ENCODE measurements around the gene RANBP1. TPM values are rescaled to one million over a fixed set of nuclear protein-coding genes. Genes with fewer than 3 reads are reported as not detected.

RANBP1 gene
- total and polyA plus RNA-seq, 2 of the 13 experiments (the other 11 are each of a cell fraction or from before 2014, with no cell fraction given) = 181 to 492 TPM

GRCh38 chr22:20080445-20080775, 35.5 kb upstream of the RANBP1 start (continued):
- no peak for TF ChIP-seq ZNF768 (CRISPR knock-in tag; IDR thresholded peaks at IDR 0.05)
- TF ChIP-seq MNT (IDR thresholded peaks at IDR 0.05) = no peak
- TF ChIP-seq ZNF274 (CRISPR knock-in tag; IDR thresholded peaks at IDR 0.05) = peak; percentile 61
- TF ChIP-seq, protein P1, sequence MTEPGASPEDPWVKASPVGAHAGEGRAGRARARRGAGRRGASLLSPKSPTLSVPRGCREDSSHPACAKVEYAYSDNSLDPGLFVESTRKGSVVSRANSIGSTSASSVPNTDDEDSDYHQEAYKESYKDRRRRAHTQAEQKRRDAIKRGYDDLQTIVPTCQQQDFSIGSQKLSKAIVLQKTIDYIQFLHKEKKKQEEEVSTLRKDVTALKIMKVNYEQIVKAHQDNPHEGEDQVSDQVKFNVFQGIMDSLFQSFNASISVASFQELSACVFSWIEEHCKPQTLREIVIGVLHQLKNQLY (CRISPR knock-in tag; IDR thresholded peaks at IDR 0.05) = no peak
- TF ChIP-seq, protein P2, sequence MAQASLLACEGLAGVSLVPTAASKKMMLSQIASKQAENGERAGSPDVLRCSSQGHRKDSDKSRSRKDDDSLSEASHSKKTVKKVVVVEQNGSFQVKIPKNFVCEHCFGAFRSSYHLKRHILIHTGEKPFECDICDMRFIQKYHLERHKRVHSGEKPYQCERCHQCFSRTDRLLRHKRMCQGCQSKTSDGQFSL (CRISPR knock-in tag; IDR thresholded peaks at IDR 0.05) = no peak
- TF ChIP-seq MXI1 (IDR thresholded peaks at IDR 0.05; ENCODE audit: borderline replicate concordance, low read depth, low read length) = no peak
- no peak for TF ChIP-seq MYNN (CRISPR knock-in tag; IDR thresholded peaks at IDR 0.05; ENCODE audit: low read depth)
- TF ChIP-seq HDAC6 (IDR thresholded peaks at IDR 0.05; ENCODE audit: low read depth, low read length) = no peak
- TF ChIP-seq ZNF318 (CRISPR knock-in tag; IDR thresholded peaks at IDR 0.05) = no peak
- peak; percentile 61; the same call in 1 of the 2 replicates for TF ChIP-seq ZNF138 (CRISPR knock-in tag; IDR thresholded peaks at IDR 0.05; ENCODE audit: low read depth)
- TF ChIP-seq, protein P3, sequence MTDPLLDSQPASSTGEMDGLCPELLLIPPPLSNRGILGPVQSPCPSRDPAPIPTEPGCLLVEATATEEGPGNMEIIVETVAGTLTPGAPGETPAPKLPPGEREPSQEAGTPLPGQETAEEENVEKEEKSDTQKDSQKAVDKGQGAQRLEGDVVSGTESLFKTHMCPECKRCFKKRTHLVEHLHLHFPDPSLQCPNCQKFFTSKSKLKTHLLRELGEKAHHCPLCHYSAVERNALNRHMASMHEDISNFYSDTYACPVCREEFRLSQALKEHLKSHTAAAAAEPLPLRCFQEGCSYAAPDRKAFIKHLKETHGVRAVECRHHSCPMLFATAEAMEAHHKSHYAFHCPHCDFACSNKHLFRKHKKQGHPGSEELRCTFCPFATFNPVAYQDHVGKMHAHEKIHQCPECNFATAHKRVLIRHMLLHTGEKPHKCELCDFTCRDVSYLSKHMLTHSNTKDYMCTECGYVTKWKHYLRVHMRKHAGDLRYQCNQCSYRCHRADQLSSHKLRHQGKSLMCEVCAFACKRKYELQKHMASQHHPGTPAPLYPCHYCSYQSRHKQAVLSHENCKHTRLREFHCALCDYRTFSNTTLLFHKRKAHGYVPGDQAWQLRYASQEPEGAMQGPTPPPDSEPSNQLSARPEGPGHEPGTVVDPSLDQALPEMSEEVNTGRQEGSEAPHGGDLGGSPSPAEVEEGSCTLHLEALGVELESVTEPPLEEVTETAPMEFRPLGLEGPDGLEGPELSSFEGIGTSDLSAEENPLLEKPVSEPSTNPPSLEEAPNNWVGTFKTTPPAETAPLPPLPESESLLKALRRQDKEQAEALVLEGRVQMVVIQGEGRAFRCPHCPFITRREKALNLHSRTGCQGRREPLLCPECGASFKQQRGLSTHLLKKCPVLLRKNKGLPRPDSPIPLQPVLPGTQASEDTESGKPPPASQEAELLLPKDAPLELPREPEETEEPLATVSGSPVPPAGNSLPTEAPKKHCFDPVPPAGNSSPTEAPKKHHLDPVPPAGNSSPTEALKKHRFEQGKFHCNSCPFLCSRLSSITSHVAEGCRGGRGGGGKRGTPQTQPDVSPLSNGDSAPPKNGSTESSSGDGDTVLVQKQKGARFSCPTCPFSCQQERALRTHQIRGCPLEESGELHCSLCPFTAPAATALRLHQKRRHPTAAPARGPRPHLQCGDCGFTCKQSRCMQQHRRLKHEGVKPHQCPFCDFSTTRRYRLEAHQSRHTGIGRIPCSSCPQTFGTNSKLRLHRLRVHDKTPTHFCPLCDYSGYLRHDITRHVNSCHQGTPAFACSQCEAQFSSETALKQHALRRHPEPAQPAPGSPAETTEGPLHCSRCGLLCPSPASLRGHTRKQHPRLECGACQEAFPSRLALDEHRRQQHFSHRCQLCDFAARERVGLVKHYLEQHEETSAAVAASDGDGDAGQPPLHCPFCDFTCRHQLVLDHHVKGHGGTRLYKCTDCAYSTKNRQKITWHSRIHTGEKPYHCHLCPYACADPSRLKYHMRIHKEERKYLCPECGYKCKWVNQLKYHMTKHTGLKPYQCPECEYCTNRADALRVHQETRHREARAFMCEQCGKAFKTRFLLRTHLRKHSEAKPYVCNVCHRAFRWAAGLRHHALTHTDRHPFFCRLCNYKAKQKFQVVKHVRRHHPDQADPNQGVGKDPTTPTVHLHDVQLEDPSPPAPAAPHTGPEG (CRISPR knock-in tag; IDR thresholded peaks at IDR 0.05) = 0 out of 2 replicates have a peak, but pooled peaks have one; percentile 5
- TF ChIP-seq ZFP90 (CRISPR knock-in tag; IDR thresholded peaks at IDR 0.05; ENCODE audit: borderline replicate concordance) = 0 out of 2 replicates have a peak, but pooled peaks have one; percentile 13
- TF ChIP-seq YEATS2 (CRISPR knock-in tag; IDR thresholded peaks at IDR 0.05; ENCODE audit: borderline replicate concordance) = peak; percentile 34; the same call in 1 of the 2 replicates
